ENCODE data around the gene PTPRF. TPM values are rescaled to one million over a fixed set of nuclear protein-coding genes. Genes with fewer than 3 reads are reported as not detected.

Gene PTPRF
- total and polyA plus RNA-seq, 3 donors from 2014 or later, result 43.1 to 51.0 (median 45.4) TPM

- Histone ChIP-seq H3K4me3 (no peak overlapping the region), H3K4me1 (no peaks in the 10 kb centered on the region), H3K9me3 (no peaks in the 10 kb centered on the region), H3K36me3 (ENCODE audit: low read depth, missing control alignments) (no peaks in the 10 kb centered on the region), H3K27ac (no peak overlapping the region), H3K27me3 (no peaks in the 10 kb centered on the region)
- 91 to 92% methylated on average over 6 to 10 of the region's 10 CpGs for WGBS, 2 donors
- intact Hi-C loops (cut with DNase I; ENCODE audit: low total_unique reads), result no loop called here
- no peak for DNase-seq
- no peak for TF ChIP-seq CTCF (IDR thresholded peaks at IDR 0.05)
- TF ChIP-seq POLR2A (IDR thresholded peaks at IDR 0.05), result no peak
Measured at GRCh38 chr1:43585557-43585956, 54.9 kb downstream of the PTPRF start.

GRCh38 chr1:43586136-43586731, 55.6 kb downstream of the PTPRF start:
- Histone ChIP-seq H3K4me1 (no peaks in the 10 kb centered on the region), H3K9me3 (no peaks in the 10 kb centered on the region), H3K4me3 (no peak overlapping the region), H3K27ac (no peak overlapping the region), H3K36me3 (ENCODE audit: low read depth, missing control alignments) (no peaks in the 10 kb centered on the region), H3K27me3 (no peaks in the 10 kb centered on the region)
- WGBS, 2 donors, result 82 to 86% methylated on average over 5 to 6 of the region's 6 CpGs
- TF ChIP-seq CTCF (IDR thresholded peaks at IDR 0.05) (no peak), POLR2A (IDR thresholded peaks at IDR 0.05) (no peak)
- intact Hi-C loops (cut with DNase I; ENCODE audit: low total_unique reads), result no loop called here
- no peak for DNase-seq

GRCh38 chr1:43587001-43587400, 56.3 kb downstream of the PTPRF start:
- TF ChIP-seq CTCF (IDR thresholded peaks at IDR 0.05) (no peak), POLR2A (IDR thresholded peaks at IDR 0.05) (no peak)
- H3K4me1 ChIP-seq, result no peaks in the 10 kb centered on the region
- no peaks in the 10 kb centered on the region for H3K36me3 ChIP-seq (ENCODE audit: low read depth, missing control alignments)
- no peaks in the 10 kb centered on the region for H3K9me3 ChIP-seq
- H3K27ac ChIP-seq, result no peak overlapping the region
- no peak for DNase-seq
- H3K4me3 ChIP-seq, result no peak overlapping the region
- H3K27me3 ChIP-seq, result no peaks in the 10 kb centered on the region
- 70 to 98% methylated on average over 2 of the region's 2 CpGs for WGBS, 2 donors
- intact Hi-C loops (cut with DNase I; ENCODE audit: low total_unique reads), result no loop called here

GRCh38 chr1:43587594-43587993, 56.9 kb downstream of the PTPRF start:
- intact Hi-C loops (cut with DNase I; ENCODE audit: low total_unique reads), result no loop called here

More at GRCh38 chr1:43587594-43587993, 56.9 kb downstream of the PTPRF start:
- no peaks in the 10 kb centered on the region for H3K27me3 ChIP-seq
- no peak overlapping the region for H3K4me3 ChIP-seq
- no peak for DNase-seq
- no peak overlapping the region for H3K27ac ChIP-seq
- H3K4me1 ChIP-seq, result no peaks in the 10 kb centered on the region
- H3K36me3 ChIP-seq (ENCODE audit: low read depth, missing control alignments), result no peaks in the 10 kb centered on the region
- no peaks in the 10 kb centered on the region for H3K9me3 ChIP-seq
- TF ChIP-seq POLR2A (IDR thresholded peaks at IDR 0.05), result no peak
- TF ChIP-seq CTCF (IDR thresholded peaks at IDR 0.05), result no peak
- 90% methylated on average over 9 of the region's 9 CpGs; no CpG with 5 or more reads in 1 of the 2 donors for WGBS, 2 donors
